Psoas muscle (tissue), 8 donors: ENCODE measurements around the gene NSFL1C. TPM values are rescaled to one million over a fixed set of nuclear protein-coding genes. Genes with fewer than 3 reads are reported as not detected.

ENCODE experiments used
- ATAC-seq, 4 donors: fragments of 200-7000 bp; cut with Tn5 transposase; one replicate each; pipeline ENCODE4 v1.9.1; 2020; ENCODE audit warnings: moderate library complexity in 3 of 4, mild to moderate bottlenecking in 2 of 4
- DNase-seq, 2 donors: peaks; one replicate each; pipeline ENCODE4 v3.0.0-alpha.2; 2020
- H3K27ac ChIP-seq: fragments of 200-600 bp; one replicate; pipeline ENCODE4 v1.8.0; 2022
- H3K27me3 ChIP-seq, 3 donors: fragments of 200-600 bp in 1 of 3; one replicate each; pipeline versions ENCODE4 v1.6.1 to v1.8.0; 2013 to 2022; ENCODE audit warnings: low read length in 2 of 3, mild to moderate bottlenecking in 2 of 3, moderate library complexity in 1 of 3; ENCODE audit not compliant: insufficient read depth in 3 of 3
- H3K36me3 ChIP-seq, 2 donors: fragments of 200-600 bp in 1 of 2; one replicate each; pipeline versions ENCODE4 v1.6.1 to v1.8.0; 2013 to 2022; ENCODE audit warnings: low read depth in 1 of 2, mild to moderate bottlenecking in 1 of 2, moderate library complexity in 1 of 2; ENCODE audit not compliant: insufficient read depth in 1 of 2
- H3K4me1 ChIP-seq: fragments of 200-600 bp; one replicate; pipeline ENCODE4 v1.8.0; 2022
- H3K4me3 ChIP-seq: fragments of 200-600 bp; one replicate; pipeline ENCODE4 v1.8.0; 2022; ENCODE audit warnings: mild to moderate bottlenecking
- H3K9me3 ChIP-seq: fragments of 200-600 bp; one replicate; pipeline ENCODE4 v1.8.0; 2022
- CTCF ChIP-seq: fragments of 200-600 bp; IDR thresholded peaks from one replicate; pipeline ENCODE4 v1.8.0; 2022; ENCODE audit warnings: antibody characterized with exemption
- WGBS, 3 donors: extraction: QIAGEN DNeasy Blood & Tissue Kit; methylation state at CpG; one replicate each; pipeline versions ENCODE4 v1.1.6 to v1.1.7; 2013; 5-methylcytosine and 5-hydroxymethylcytosine counted together
- intact Hi-C, 2 donors: fragments of 100-400 bp; cut with DNase I; formaldehyde crosslinking; loops; one replicate each; pipeline versions ENCODE4 v1.11.0 to v1.14.2; 2022
- polyA plus RNA-seq, 3 donors: library from polyadenylated mRNA; stranded (reverse); fragments of 200-250 nt; gene quantifications; one replicate each; pipeline ENCODE4 v1.2.3, GENCODE V29; 2013
- total RNA-seq, 4 donors: library from RNA; stranded (reverse); fragmentation: NEBNext Ultra II Directional in 2 of 4; extraction: Animal tissue kit (Norgen Biotek cat#: 25700) in 2 of 4; gene quantifications; one replicate each; pipeline versions ENCODE4 v1.2.1 to v1.2.4, GENCODE V29; 2021 to 2023
- donor health status: healthy with polysubstance abuse.
- donor health status: DM: no; HTN: no; CAD: no; lungs with moderate emphysema.
- donor health status: Bipolar disorder and iron deficiency.
- donor health status: healthy.
- donor health status: DM: yes; HTN: yes; CAD: no.
- donor health status: DM: no; HTN: no; CAD: no.
- donor health status: DM: no; HTN: no; CAD: no.
- donor health status: DM: yes; HTN: yes; CAD: no.

NSFL1C gene
- total and polyA plus RNA-seq, 7 donors: 82.8 to 135 (median 107) TPM

- no peaks in the 10 kb centered on the region for H3K36me3 ChIP-seq
- H3K9me3 ChIP-seq: peaks cover 9% of the 10 kb centered on the region
- H3K27me3 ChIP-seq: no peaks in the 10 kb centered on the region
- TF ChIP-seq CTCF: no peak
- no peak overlapping the region for H3K4me3 ChIP-seq
- no peak for DNase-seq
- intact Hi-C loops: no loop called here
- no peak for ATAC-seq
- no peaks in the 10 kb centered on the region for H3K4me1 ChIP-seq
- WGBS, 3 donors: 36 to 41% (median 38%) methylated on average over 7 of the region's 7 CpGs
- no peak overlapping the region for H3K27ac ChIP-seq
These were observed 43.0 kb downstream of the NSFL1C start for GRCh38 chr20:1423625-1424106.

- no peak for ATAC-seq
- H3K27ac ChIP-seq: no peak overlapping the region
- DNase-seq: no peak
- 79 to 81% (median 81%) methylated on average over 6 of the region's 6 CpGs for WGBS, 3 donors
- H3K9me3 ChIP-seq: peaks cover 9% of the 10 kb centered on the region
- H3K4me3 ChIP-seq: no peak overlapping the region
- H3K27me3 ChIP-seq: no peaks in the 10 kb centered on the region
- no peaks in the 10 kb centered on the region for H3K4me1 ChIP-seq
- H3K36me3 ChIP-seq: no peaks in the 10 kb centered on the region
- intact Hi-C loops: no loop called here
- TF ChIP-seq CTCF: no peak
These were observed 43.4 kb downstream of the NSFL1C start for GRCh38 chr20:1423206-1423605.

- intact Hi-C loops: no loop called here
- Histone ChIP-seq H3K9me3 (peaks cover 9% of the 10 kb centered on the region), H3K27me3 (no peaks in the 10 kb centered on the region), H3K4me3 (no peak overlapping the region), H3K27ac (no peak overlapping the region), H3K36me3 (no peaks in the 10 kb centered on the region), H3K4me1 (no peaks in the 10 kb centered on the region)
- DNase-seq: no peak
- WGBS, 3 donors: 42 to 49% (median 43%) methylated on average over 3 of the region's 3 CpGs
- no peak for ATAC-seq
- TF ChIP-seq CTCF: no peak
These were observed 43.9 kb downstream of the NSFL1C start for GRCh38 chr20:1422753-1423152.

GRCh38 chr20:1420066-1420465 lies 46.6 kb downstream of the NSFL1C start:
- ATAC-seq (no peak), DNase-seq (no peak)
- WGBS, 3 donors: 82 to 97% (median 92%) methylated on average over 4 of the region's 4 CpGs
- no peak for TF ChIP-seq CTCF
- no peaks in the 10 kb centered on the region for H3K4me1 ChIP-seq
- H3K4me3 ChIP-seq: no peak overlapping the region
- H3K27ac ChIP-seq: no peak overlapping the region
- no peaks in the 10 kb centered on the region for H3K36me3 ChIP-seq
- intact Hi-C loops: no loop called here
- H3K27me3 ChIP-seq: no peaks in the 10 kb centered on the region
- peaks cover 9% of the 10 kb centered on the region for H3K9me3 ChIP-seq

- WGBS, 3 donors: 41 to 60% (median 53%) methylated on average over 3 of the region's 3 CpGs
- intact Hi-C loops: no loop called here
- no peaks in the 10 kb centered on the region for H3K4me1 ChIP-seq
- H3K4me3 ChIP-seq: no peak overlapping the region
- ATAC-seq (no peak), DNase-seq (no peak)
- H3K36me3 ChIP-seq: no peaks in the 10 kb centered on the region
- TF ChIP-seq CTCF: no peak
- H3K9me3 ChIP-seq: peaks cover 9% of the 10 kb centered on the region
- no peak overlapping the region for H3K27ac ChIP-seq
- H3K27me3 ChIP-seq: no peaks in the 10 kb centered on the region
These were observed 48.3 kb downstream of the NSFL1C start for GRCh38 chr20:1418350-1418749.
